HS-27A (cell line): Measurements from ENCODE around the gene AXL.

Experiments used
- DNase-seq: peaks from one replicate; pipeline ENCODE4 v3.0.0-alpha.2; 2012; ENCODE audit warnings: low read depth, missing footprints

AXL gene

GRCh38 chr19:41308450-41309179 lies 89.6 kb downstream of the AXL start:
- peak; percentile 93 for DNase-seq

GRCh38 chr19:41309180-41310032 lies 90.4 kb downstream of the AXL start:
- DNase-seq, result no peak

- DNase-seq, result peak; percentile 94
These were observed 91.2 kb downstream of the AXL start, which contains the start of gene CCDC97 for GRCh38 chr19:41310033-41310831. TSS of gene CCDC97 (plus strand) at chr19:41310172. CDS start at chr19:41310311, 139 bp downstream.

- no peak for DNase-seq
These were observed 92.0 kb downstream of the AXL start for GRCh38 chr19:41311072-41311471.
